ENCODE data around the gene LGALS1.
A peak's percentile ranks its signal among the peaks of the same experiment; 100 is the strongest.

LGALS1 gene

GRCh38 chr22:37626556-37627075, 48.8 kb upstream of the LGALS1 start:
- TF ChIP-seq EZH2phosphoT487 (IDR thresholded peaks at IDR 0.05; ENCODE audit: low read length) (no peak), CTCF (IDR thresholded peaks at IDR 0.05; ENCODE audit: low read length) (no peak), EZH2 (optimal IDR thresholded peaks at IDR 0.05; ENCODE audit: low read depth, low read length) (no peak)
- DNase-seq = no peak
- Histone ChIP-seq H2AFZ (ENCODE audit: low read length) (no peak overlapping the region), H3K27me3 (replicated peaks; ENCODE audit: insufficient read depth, low read length) (no peaks in the 10 kb centered on the region), H3K9me2 (replicated peaks; ENCODE audit: insufficient read depth, low read length) (no peaks in the 10 kb centered on the region), H3K36me3 (replicated peaks; ENCODE audit: insufficient read depth, low read length) (no peaks in the 10 kb centered on the region), H3K4me2 (ENCODE audit: low read depth, low read length) (no peak overlapping the region; the same call in 1 of the 2 replicates), H3K4me3 (ENCODE audit: low read length) (no peak overlapping the region), H3K79me2 (ENCODE audit: low read length) (no peaks in the 10 kb centered on the region), H3K27ac (ENCODE audit: low read length) (0 out of 2 replicates have a peak overlapping the region, but pooled peaks have one; percentile 2), H3K9ac (ENCODE audit: low read length) (no peak overlapping the region), H4K20me1 (ENCODE audit: insufficient read depth, low read length) (no peaks in the 10 kb centered on the region), H3K4me1 (ENCODE audit: low read length) (peaks cover 23% of the 10 kb centered on the region), H3F3A (ENCODE audit: insufficient read depth, low read length) (peaks cover 10% of the 10 kb centered on the region), H3K9me3 (replicated peaks; ENCODE audit: insufficient read depth, low read length) (no peaks in the 10 kb centered on the region)

- Histone ChIP-seq H3K4me1 (ENCODE audit: low read length) (peaks cover 23% of the 10 kb centered on the region), H3K36me3 (replicated peaks; ENCODE audit: insufficient read depth, low read length) (no peaks in the 10 kb centered on the region), H3K4me2 (ENCODE audit: low read depth, low read length) (peak overlapping the region; percentile 48; the same call in 1 of the 2 replicates), H4K20me1 (ENCODE audit: insufficient read depth, low read length) (no peaks in the 10 kb centered on the region), H3K4me3 (ENCODE audit: low read length) (no peak overlapping the region), H3K27ac (ENCODE audit: low read length) (peak overlapping the region; percentile 63; the same call in 1 of the 2 replicates), H3K79me2 (ENCODE audit: low read length) (no peaks in the 10 kb centered on the region), H3K9me2 (replicated peaks; ENCODE audit: insufficient read depth, low read length) (no peaks in the 10 kb centered on the region), H3K9me3 (replicated peaks; ENCODE audit: insufficient read depth, low read length) (no peaks in the 10 kb centered on the region), H3K9ac (ENCODE audit: low read length) (no peak overlapping the region), H2AFZ (ENCODE audit: low read length) (0 out of 2 replicates have a peak overlapping the region, but pooled peaks have one; percentile 45), H3F3A (ENCODE audit: insufficient read depth, low read length) (peaks cover 10% of the 10 kb centered on the region), H3K27me3 (replicated peaks; ENCODE audit: insufficient read depth, low read length) (no peaks in the 10 kb centered on the region)
- DNase-seq = no peak
- TF ChIP-seq EZH2phosphoT487 (IDR thresholded peaks at IDR 0.05; ENCODE audit: low read length) = no peak
- TF ChIP-seq CTCF (IDR thresholded peaks at IDR 0.05; ENCODE audit: low read length) = no peak
- no peak for TF ChIP-seq EZH2 (optimal IDR thresholded peaks at IDR 0.05; ENCODE audit: low read depth, low read length)
Measured at GRCh38 chr22:37627121-37627520, 48.3 kb upstream of the LGALS1 start.

- H2AFZ ChIP-seq (ENCODE audit: low read length) = peak overlapping the region; percentile 45; the same call in 1 of the 2 replicates
- no peaks in the 10 kb centered on the region for H3K9me3 ChIP-seq (replicated peaks; ENCODE audit: insufficient read depth, low read length)
- peak; percentile 55 for DNase-seq
- H3K36me3 ChIP-seq (replicated peaks; ENCODE audit: insufficient read depth, low read length) = no peaks in the 10 kb centered on the region
- peaks cover 23% of the 10 kb centered on the region for H3K4me1 ChIP-seq (ENCODE audit: low read length)
- no peaks in the 10 kb centered on the region for H3K27me3 ChIP-seq (replicated peaks; ENCODE audit: insufficient read depth, low read length)
- H3K27ac ChIP-seq (ENCODE audit: low read length) = peak overlapping the region; percentile 63
- no peak for TF ChIP-seq CTCF (IDR thresholded peaks at IDR 0.05; ENCODE audit: low read length)
- TF ChIP-seq EZH2 (optimal IDR thresholded peaks at IDR 0.05; ENCODE audit: low read depth, low read length) = no peak
- TF ChIP-seq EZH2phosphoT487 (IDR thresholded peaks at IDR 0.05; ENCODE audit: low read length) = no peak
- H3K9me2 ChIP-seq (replicated peaks; ENCODE audit: insufficient read depth, low read length) = no peaks in the 10 kb centered on the region
- H3K79me2 ChIP-seq (ENCODE audit: low read length) = no peaks in the 10 kb centered on the region
- peaks cover 10% of the 10 kb centered on the region for H3F3A ChIP-seq (ENCODE audit: insufficient read depth, low read length)
- no peak overlapping the region for H3K9ac ChIP-seq (ENCODE audit: low read length)
- no peaks in the 10 kb centered on the region for H4K20me1 ChIP-seq (ENCODE audit: insufficient read depth, low read length)
- H3K4me3 ChIP-seq (ENCODE audit: low read length) = no peak overlapping the region
- H3K4me2 ChIP-seq (ENCODE audit: low read depth, low read length) = peak overlapping the region; percentile 48; the same call in 1 of the 2 replicates
Measured at GRCh38 chr22:37627545-37627944, 47.9 kb upstream of the LGALS1 start.

All from MM.1S (cell line).